Activated CD4-positive, alpha-beta memory T cell treated with anti-CD3 and anti-CD28 coated beads, Interleukin-2, amount 10 ng/mL, durations not matched to agents 7 days and 5 days (primary cell): ENCODE data around the gene VPS13D. TPM values are rescaled to one million over a fixed set of nuclear protein-coding genes. Genes with fewer than 3 reads are reported as not detected.

Experiments used
- CTCF ChIA-PET: fragments of 350-600 bp; sonication (Branson Sonifier 250); formaldehyde crosslinking; loops from one replicate; lab custom pipeline; 2021; ENCODE audit warnings: antibody characterized with exemption, inconsistent platforms; lab: Charles Lee
- POLR2A ChIA-PET: fragments of 350-600 bp; sonication (Branson Sonifier 250); formaldehyde crosslinking; loops from one replicate; lab custom pipeline; 2021; ENCODE audit warnings: antibody characterized with exemption; lab: Charles Lee
- DNase-seq: peaks from one replicate; pipeline ENCODE4 v3.0.0-alpha.2; 2020
- H3K27ac Mint-ChIP-seq: one replicate; pipeline ENCODE4 v1.8.0; 2021; ENCODE audit warnings: mild to moderate bottlenecking, mixed read lengths
- H3K27me3 Mint-ChIP-seq: one replicate; pipeline ENCODE4 v1.8.0; 2021; ENCODE audit warnings: mixed read lengths
- H3K36me3 Mint-ChIP-seq: one replicate; pipeline ENCODE4 v1.8.0; 2021; ENCODE audit warnings: low read depth, mixed read lengths
- H3K4me1 Mint-ChIP-seq: one replicate; pipeline ENCODE4 v1.8.0; 2021; ENCODE audit warnings: mixed read lengths
- H3K4me3 Mint-ChIP-seq: one replicate; pipeline ENCODE4 v1.8.0; 2021; ENCODE audit warnings: mild to moderate bottlenecking, mixed read lengths
- H3K9me3 Mint-ChIP-seq: one replicate; pipeline ENCODE4 v1.8.0; 2021; ENCODE audit warnings: mixed read lengths
- total RNA-seq, 2 experiments: library from RNA; stranded (reverse); gene quantifications; one replicate each; pipeline ENCODE4 v1.2.3, GENCODE V29; 2021

VPS13D gene
- total RNA-seq, 2 experiments from 2014 or later: 28.1 to 31.4 TPM

GRCh38 chr1:12551584-12551983 lies 321.8 kb downstream of the VPS13D start:
- Mint-ChIP-seq H3K27me3 (no peaks in the 10 kb centered on the region), H3K27ac (no peak overlapping the region), H3K9me3 (no peaks in the 10 kb centered on the region), H3K4me1 (no peaks in the 10 kb centered on the region), H3K36me3 (no peaks in the 10 kb centered on the region), H3K4me3 (no peak overlapping the region)
- ChIA-PET CTCF (no interaction called here), POLR2A (no interaction called here)
- no peak for DNase-seq

DNA sequence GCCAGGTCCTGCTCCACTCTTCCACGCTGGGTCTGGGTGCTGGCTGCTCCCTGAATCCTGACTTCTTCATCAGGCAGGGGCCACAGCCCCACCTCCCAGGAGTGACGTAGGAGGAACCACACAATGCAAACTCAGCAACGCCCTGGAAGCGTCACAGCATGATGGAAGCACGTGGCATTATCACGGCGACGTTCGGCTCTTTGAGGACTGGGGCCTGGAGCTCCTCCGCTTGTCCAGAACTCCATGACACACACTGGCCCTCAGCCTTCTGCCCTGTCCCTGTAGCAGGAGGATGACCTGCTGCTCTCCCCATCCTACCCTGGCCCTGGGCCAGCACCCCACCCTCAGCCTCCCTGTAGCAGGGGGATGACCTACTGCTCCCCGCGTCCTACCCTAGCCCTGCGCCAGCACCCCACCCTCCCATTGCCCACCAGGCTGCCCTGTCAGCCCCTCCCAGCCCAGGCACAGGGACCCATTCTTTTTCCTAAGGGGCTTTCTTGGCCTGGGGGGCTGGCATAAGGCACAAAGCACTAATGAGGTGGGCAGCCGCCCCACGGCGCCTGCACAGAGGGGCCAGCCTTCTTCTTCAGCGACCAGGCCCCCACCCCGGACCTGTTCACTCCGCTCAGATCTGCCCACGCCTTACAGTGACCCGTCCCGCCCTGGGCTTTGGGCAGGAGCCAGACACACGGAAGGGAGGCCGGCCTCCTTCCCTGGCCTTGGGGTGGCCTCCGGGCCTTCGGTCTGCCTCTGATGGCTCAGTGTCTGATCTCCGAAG lies 322.5 kb downstream of the VPS13D start:
- POLR2A ChIA-PET: no interaction called here
- CTCF ChIA-PET: no interaction called here
- Mint-ChIP-seq H3K27ac (no peak overlapping the region), H3K9me3 (no peaks in the 10 kb centered on the region), H3K4me3 (no peak overlapping the region), H3K4me1 (no peaks in the 10 kb centered on the region), H3K27me3 (no peaks in the 10 kb centered on the region), H3K36me3 (no peaks in the 10 kb centered on the region)
- no peak for DNase-seq

DNA sequence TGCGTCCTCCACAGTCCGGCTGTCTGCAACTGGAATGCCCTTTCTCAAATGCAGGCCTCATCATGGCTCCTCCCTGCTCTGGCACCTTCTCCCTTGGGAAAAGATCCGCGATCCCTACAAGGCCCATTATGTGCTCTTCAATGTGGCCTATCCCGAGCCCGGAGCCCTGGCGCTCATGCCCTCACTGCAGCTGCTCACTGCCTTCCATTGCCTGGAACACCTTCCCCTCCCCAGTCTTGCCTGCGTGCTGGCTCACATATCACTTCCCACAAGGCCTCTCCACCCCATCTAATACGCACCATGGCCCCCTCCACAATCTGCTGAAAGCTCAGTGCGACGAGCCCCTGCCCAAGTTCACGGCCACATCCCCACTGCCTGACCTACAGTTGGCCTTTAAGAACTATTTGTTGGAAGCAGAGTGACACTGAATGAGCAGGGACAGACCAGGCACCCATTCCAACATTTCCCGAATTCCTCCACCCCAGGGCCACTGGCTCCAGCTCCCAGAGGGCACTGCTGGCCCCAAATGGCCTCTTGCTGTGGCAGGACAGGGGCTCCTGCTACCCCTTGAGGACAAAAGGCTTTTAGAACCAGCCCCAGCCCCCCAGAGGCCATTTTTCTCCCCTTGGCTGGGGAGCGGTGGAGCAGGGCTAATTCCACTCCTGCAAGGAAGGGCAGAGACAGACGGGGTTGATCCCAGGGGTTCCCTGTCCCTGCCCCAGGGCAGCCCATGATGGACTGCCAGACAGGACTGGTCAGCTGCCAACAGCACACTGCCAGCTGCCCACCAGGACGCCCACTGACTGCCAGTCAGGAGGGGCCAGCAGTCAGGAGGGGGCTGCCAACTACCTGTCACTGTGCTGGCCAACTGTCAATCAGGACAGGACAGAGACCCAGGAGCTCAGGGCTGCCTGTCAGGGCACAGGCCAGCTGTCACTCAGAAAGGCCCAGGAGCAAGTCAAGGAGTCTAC lies 323.4 kb downstream of the VPS13D start:
- CTCF ChIA-PET: no interaction called here
- Mint-ChIP-seq H3K4me3 (no peak overlapping the region), H3K9me3 (no peaks in the 10 kb centered on the region), H3K4me1 (no peaks in the 10 kb centered on the region), H3K36me3 (no peaks in the 10 kb centered on the region), H3K27ac (no peak overlapping the region), H3K27me3 (no peaks in the 10 kb centered on the region)
- DNase-seq: no peak
- POLR2A ChIA-PET: no interaction called here

- H3K27ac Mint-ChIP-seq: no peak overlapping the region
- no peaks in the 10 kb centered on the region for H3K9me3 Mint-ChIP-seq
- no peaks in the 10 kb centered on the region for H3K36me3 Mint-ChIP-seq
- no peaks in the 10 kb centered on the region for H3K4me1 Mint-ChIP-seq
- CTCF ChIA-PET: no interaction called here
- DNase-seq: no peak
- no peak overlapping the region for H3K4me3 Mint-ChIP-seq
- H3K27me3 Mint-ChIP-seq: no peaks in the 10 kb centered on the region
- POLR2A ChIA-PET: no interaction called here
These were observed 324.1 kb downstream of the VPS13D start for GRCh38 chr1:12553963-12554362.

DNA sequence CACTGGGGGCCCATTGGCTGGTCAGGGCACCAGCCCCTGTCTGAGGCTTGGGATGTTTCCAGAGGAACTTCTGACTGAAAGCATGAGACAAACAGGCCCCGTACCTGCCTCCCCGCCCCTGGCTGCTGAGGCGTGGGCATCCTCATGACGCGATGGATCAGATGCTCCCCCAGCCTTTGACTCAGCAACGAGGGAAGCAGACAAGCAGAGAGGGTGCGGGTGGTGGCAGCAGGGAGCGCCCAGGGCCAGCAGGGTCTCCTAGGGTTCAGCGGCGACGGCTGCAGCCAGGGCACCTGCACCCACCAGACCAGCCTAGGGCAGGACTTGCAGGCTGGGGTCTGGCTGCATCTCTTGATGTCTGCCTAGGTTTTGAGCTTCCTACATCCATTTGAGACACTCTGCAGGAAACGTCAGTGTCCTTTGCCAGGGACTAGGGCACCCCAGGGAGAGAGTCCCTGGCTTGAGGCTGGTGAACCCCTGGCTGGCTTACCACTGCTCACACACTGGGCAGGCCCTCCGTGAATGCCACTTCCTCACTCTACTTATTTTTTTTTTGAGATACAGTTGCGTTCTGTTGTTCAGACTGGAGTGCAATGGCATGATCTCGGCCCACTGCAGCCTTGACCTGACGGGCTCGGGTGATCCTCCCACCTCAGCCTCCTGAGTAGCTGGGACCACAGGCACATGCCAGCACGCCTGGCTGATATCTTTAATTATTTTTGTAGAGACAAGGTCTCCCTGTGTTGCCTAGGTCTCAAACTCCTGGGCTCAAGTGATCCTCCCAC lies 324.9 kb downstream of the VPS13D start:
- H3K27ac Mint-ChIP-seq: no peak overlapping the region
- CTCF ChIA-PET: no interaction called here

GRCh38 chr1:12555411-12556367 lies 325.9 kb downstream of the VPS13D start:
- Mint-ChIP-seq H3K9me3 (no peaks in the 10 kb centered on the region), H3K4me1 (no peaks in the 10 kb centered on the region), H3K27ac (no peak overlapping the region), H3K4me3 (no peak overlapping the region), H3K27me3 (no peaks in the 10 kb centered on the region), H3K36me3 (no peaks in the 10 kb centered on the region)
- POLR2A ChIA-PET: no interaction called here
- CTCF ChIA-PET: no interaction called here
- DNase-seq: no peak

More for the DNA sequence above, 324.9 kb downstream of the VPS13D start:
- Mint-ChIP-seq H3K9me3 (no peaks in the 10 kb centered on the region), H3K27me3 (no peaks in the 10 kb centered on the region), H3K36me3 (no peaks in the 10 kb centered on the region), H3K4me1 (no peaks in the 10 kb centered on the region), H3K4me3 (no peak overlapping the region)
- no peak for DNase-seq
- POLR2A ChIA-PET: no interaction called here

DNA sequence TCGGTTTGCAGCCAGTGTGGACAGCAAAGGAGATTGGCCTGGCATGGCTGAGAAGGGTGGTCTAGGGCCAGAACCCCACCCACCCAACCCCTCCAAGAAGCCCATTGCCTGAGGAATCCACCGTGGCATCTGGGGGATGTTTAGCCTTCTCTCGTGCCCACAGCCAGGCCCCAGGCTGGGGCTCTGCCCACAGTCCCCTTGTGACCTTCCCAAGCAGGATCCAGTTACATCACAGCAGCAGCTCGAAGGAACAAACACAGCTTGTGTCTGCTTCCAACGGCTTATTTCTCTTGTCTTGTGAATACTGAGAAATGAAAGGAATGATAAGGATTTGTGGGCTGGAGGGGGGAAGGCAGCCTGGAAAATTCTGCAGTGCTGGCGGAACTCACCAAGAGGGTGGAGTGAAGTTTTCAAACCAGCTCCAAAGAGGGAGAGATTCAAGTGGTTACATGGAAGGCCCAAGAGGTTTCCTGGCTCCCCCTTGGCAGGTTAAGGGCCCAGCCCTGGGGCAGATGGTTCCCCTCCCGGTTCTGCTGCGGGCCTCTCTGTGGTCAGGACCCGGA lies 326.6 kb downstream of the VPS13D start:
- Mint-ChIP-seq H3K27ac (no peak overlapping the region), H3K4me3 (no peak overlapping the region), H3K4me1 (no peaks in the 10 kb centered on the region), H3K36me3 (no peaks in the 10 kb centered on the region), H3K9me3 (no peaks in the 10 kb centered on the region), H3K27me3 (no peaks in the 10 kb centered on the region)
- DNase-seq: no peak
- ChIA-PET CTCF (no interaction called here), POLR2A (no interaction called here)

DNA sequence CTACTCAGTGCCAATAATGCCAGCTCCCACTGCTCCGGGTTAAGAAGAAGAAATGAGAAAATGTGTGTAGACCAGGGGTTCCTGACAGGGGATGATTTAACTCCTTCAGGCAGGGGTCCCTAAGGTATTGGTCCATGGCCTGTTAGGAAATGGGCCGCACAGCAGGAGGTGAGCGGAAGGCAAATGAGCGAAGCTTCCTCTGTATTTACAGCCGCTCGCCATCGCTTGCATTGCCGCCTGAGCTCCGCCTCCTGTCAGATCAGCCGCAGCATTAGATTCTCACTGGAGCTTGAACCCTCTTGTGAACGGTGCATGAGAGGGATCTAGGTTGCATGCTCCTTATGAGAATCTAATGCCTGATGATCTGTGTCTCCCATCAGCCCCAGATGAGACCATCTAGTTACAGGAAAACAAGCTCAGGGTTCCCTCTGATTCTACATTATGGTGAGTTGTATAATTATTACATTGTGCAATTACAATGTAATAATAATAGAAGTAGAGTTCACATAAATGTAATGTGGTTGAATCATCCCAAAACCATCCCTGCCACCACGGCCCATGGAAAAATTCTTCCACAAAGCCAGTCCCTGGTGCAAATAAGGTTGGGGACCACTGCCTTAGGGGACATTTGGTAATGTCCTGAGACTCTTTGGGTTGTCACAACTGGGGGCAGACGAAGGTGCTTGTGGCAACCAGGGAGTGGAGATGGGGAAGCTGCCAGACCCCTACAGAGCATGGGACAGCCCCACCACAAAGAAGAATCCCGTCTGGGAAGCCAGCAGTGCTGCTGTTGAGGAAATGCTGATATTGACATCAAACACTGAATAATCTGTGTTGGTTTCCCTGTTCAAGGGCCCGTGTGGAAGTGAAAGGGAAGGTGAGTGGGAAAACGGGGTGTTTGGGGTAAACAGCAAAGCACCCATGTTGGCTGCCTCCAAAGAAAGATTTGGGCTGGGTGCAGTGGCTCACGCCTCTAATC lies 327.4 kb downstream of the VPS13D start:
- peaks cover under 1% of the 10 kb centered on the region for H3K9me3 Mint-ChIP-seq
- H3K27me3 Mint-ChIP-seq: no peaks in the 10 kb centered on the region
- ChIA-PET CTCF (no interaction called here), POLR2A (no interaction called here)
- H3K27ac Mint-ChIP-seq: no peak overlapping the region
- H3K36me3 Mint-ChIP-seq: no peaks in the 10 kb centered on the region
- no peak overlapping the region for H3K4me3 Mint-ChIP-seq
- H3K4me1 Mint-ChIP-seq: no peaks in the 10 kb centered on the region
- DNase-seq: no peak

DNA sequence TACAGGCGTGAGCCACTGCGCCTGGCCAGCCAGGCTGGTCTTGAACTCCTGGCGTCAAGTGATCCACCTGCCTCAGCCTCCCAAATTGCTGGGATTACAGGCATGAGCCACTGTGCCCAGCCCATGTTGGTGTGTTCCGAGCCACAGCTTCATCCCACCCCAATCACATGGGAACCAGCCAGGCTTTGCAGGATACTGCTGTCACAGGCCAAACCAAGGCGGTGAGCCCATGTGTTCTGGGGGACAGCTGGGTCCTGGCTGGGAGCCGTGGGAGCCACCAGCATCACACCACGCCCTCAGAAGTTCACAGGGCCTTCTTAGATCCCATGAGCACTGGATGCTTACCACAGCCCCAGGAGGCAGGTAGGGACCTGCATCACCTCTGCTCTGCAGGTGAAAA lies 331.3 kb downstream of the VPS13D start:
- Mint-ChIP-seq H3K4me3 (no peak overlapping the region), H3K27me3 (no peaks in the 10 kb centered on the region), H3K27ac (no peak overlapping the region), H3K9me3 (peaks cover 28% of the 10 kb centered on the region), H3K4me1 (no peaks in the 10 kb centered on the region), H3K36me3 (peaks cover 20% of the 10 kb centered on the region)
- no peak for DNase-seq
- ChIA-PET POLR2A (no interaction called here), CTCF (no interaction called here)
